ENCODE measurements around the gene UMOD. TPM values are rescaled to one million over a fixed set of nuclear protein-coding genes. Genes with fewer than 3 reads are reported as not detected.

The UMOD gene
- total RNA-seq, 4 donors from 2014 or later = not detected

GRCh38 chr16:20331635-20332034, 20.9 kb downstream of the UMOD start:
- H3K4me3 ChIP-seq (ENCODE audit: low read depth, poor library complexity, severe bottlenecking) = no peak overlapping the region
- 80 to 87% methylated on average over 5 of the region's 5 CpGs for WGBS, 2 donors
- TF ChIP-seq, protein P1, sequence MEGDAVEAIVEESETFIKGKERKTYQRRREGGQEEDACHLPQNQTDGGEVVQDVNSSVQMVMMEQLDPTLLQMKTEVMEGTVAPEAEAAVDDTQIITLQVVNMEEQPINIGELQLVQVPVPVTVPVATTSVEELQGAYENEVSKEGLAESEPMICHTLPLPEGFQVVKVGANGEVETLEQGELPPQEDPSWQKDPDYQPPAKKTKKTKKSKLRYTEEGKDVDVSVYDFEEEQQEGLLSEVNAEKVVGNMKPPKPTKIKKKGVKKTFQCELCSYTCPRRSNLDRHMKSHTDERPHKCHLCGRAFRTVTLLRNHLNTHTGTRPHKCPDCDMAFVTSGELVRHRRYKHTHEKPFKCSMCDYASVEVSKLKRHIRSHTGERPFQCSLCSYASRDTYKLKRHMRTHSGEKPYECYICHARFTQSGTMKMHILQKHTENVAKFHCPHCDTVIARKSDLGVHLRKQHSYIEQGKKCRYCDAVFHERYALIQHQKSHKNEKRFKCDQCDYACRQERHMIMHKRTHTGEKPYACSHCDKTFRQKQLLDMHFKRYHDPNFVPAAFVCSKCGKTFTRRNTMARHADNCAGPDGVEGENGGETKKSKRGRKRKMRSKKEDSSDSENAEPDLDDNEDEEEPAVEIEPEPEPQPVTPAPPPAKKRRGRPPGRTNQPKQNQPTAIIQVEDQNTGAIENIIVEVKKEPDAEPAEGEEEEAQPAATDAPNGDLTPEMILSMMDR (IDR thresholded peaks at IDR 0.05) = no peak
- TF ChIP-seq POLR2A (IDR thresholded peaks at IDR 0.05) = no peak
- no peak for DNase-seq (ENCODE audit: low spot score in 2 of 2)
- intact Hi-C loops (cut with DNase I; ENCODE audit: low total_unique reads) = no loop called here

GRCh38 chr16:20329392-20330138, 22.9 kb downstream of the UMOD start:
- intact Hi-C loops (cut with DNase I; ENCODE audit: low total_unique reads) = no loop called here
- TF ChIP-seq, protein P1 (IDR thresholded peaks at IDR 0.05) = no peak
- TF ChIP-seq POLR2A (IDR thresholded peaks at IDR 0.05) = no peak
- 70% methylated on average over 5 of the region's 5 CpGs for WGBS, 2 donors
- no peak for DNase-seq (ENCODE audit: low spot score in 2 of 2)
- H3K4me3 ChIP-seq (ENCODE audit: low read depth, poor library complexity, severe bottlenecking) = no peak overlapping the region

DNA sequence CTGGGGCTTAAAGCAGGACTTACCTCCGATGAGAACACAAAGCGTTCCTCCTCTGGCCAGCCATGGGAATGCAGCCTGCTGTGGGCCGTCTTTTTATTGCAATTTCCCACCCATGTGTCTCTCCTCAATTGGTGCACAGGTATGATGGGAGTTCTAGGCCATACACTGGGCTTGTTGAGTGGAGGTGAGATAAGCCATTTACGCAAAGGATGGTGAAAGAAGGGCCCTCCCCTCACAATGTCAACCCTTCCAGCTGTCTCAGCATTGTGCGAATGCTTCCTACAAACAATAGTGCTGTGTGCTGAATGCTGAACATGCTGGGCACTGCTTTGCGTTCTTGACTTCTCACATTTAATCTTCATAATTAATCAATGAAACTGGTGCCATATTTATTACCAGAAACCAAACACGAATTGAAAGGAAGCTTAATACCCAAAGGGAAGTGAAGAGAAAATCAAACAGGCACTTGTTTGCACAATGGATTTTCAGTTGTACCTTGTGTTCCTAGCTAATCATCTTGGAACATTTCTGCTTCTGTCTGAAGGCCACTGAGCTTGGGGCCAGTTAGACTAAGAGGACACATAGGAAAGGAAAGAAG, 25.0 kb downstream of the UMOD start, which contains the start of gene GP2:
Gene GP2 (minus strand): TSS at position 70 of the 598 bp plus-strand sequence. CDS start 1,082 bp downstream, outside the sequence.
- DNase-seq (ENCODE audit: low spot score in 2 of 2) = no peak
- no peak within 1 kb of the TSS for H3K4me3 ChIP-seq (ENCODE audit: low read depth, poor library complexity, severe bottlenecking)
- WGBS, 2 donors = 81 to 85% methylated on average over 7 of the region's 7 CpGs
- no peak for TF ChIP-seq POLR2A (IDR thresholded peaks at IDR 0.05)
- TF ChIP-seq, protein P1 (IDR thresholded peaks at IDR 0.05) = no peak
- intact Hi-C loops (cut with DNase I; ENCODE audit: low total_unique reads) = no loop called here

GRCh38 chr16:20326321-20326720, 26.2 kb downstream of the UMOD start:
- no peak for DNase-seq (ENCODE audit: low spot score in 2 of 2)
- 73 to 77% methylated on average over 3 of the region's 3 CpGs for WGBS, 2 donors
- no peak for TF ChIP-seq POLR2A (IDR thresholded peaks at IDR 0.05)
- TF ChIP-seq, protein P1 (IDR thresholded peaks at IDR 0.05) = no peak
- intact Hi-C loops (cut with DNase I; ENCODE audit: low total_unique reads) = no loop called here
- no peak overlapping the region for H3K4me3 ChIP-seq (ENCODE audit: low read depth, poor library complexity, severe bottlenecking)

- 49 to 60% methylated on average over 3 of the region's 3 CpGs for WGBS, 2 donors
- no peak overlapping the region for H3K4me3 ChIP-seq (ENCODE audit: low read depth, poor library complexity, severe bottlenecking)
- DNase-seq (ENCODE audit: low spot score in 2 of 2) = no peak
- TF ChIP-seq, protein P1 (IDR thresholded peaks at IDR 0.05) = no peak
- intact Hi-C loops (cut with DNase I; ENCODE audit: low total_unique reads) = no loop called here
Observed at GRCh38 chr16:20325005-20325404, 27.5 kb downstream of the UMOD start.
